ENCODE data around the gene PAPPA. TPM values are rescaled to one million over a fixed set of nuclear protein-coding genes. Genes with fewer than 3 reads are reported as not detected.

PAPPA gene
- total and polyA plus RNA-seq, 9 of the 15 experiments (the other 6 are each of a cell fraction or from before 2014, with no cell fraction given), result 0.06 to 0.18 (median 0.11) TPM

DNA sequence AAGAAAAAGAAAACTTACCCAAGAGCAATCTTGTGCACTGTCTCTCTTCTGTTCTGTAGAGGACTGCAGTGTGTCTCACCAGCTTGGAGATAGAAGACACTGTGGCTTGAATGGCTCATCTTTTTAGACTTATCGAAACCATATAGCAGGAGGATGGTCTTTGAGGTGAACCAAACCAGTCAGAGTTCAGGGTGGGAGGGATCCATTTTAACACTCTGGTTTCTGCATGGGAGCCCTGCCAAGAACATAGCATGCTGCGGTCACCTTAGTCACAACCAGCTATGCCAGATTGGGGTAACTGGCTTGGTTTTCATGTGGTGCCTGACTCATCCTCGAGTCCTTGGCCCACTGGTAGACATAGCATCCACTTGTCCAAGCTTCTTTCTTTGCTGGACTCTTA lies 135.1 kb downstream of the PAPPA start:
- H3K4me1 ChIP-seq (replicated peaks in 1 of 2; ENCODE audit: control insufficient read depth in 2 of 2, insufficient read depth in 2 of 2, low read length in 2 of 2), result no peaks in the 10 kb centered on the region
- intact Hi-C loops (cut with micrococcal nuclease), result no loop called here
- no peaks in the 10 kb centered on the region for H3K9me1 ChIP-seq (ENCODE audit: control insufficient read depth, insufficient read depth, low read length)
- ATAC-seq (no peak), FAIRE-seq (no peak), DNase-seq (ENCODE audit: extremely low read depth in 1 of 4, low spot score in 3 of 4) (peak in 1 of 4 experiments; percentile 15)
- no peak overlapping the region for H2AFZ ChIP-seq (ENCODE audit: low read depth, low read length)
- H3K27me3 ChIP-seq (ENCODE audit: control insufficient read depth in 2 of 2, insufficient read depth in 2 of 2, low read length in 2 of 2), result no peaks in the 10 kb centered on the region
- no peak overlapping the region for H3K4me2 ChIP-seq (ENCODE audit: insufficient read depth, low read length)
- H3K9ac ChIP-seq (ENCODE audit: insufficient read depth in 1 of 2, low read depth in 2 of 2, low read length in 2 of 2), result no peak overlapping the region
- ChIA-PET CTCF (ENCODE audit: low intra/inter-chr PET ratio) (no interaction called here), POLR2A (no interaction called here)
- H3K27ac ChIP-seq (ENCODE audit: extremely low read depth, low read depth, low read length), result no peak overlapping the region
- no peak overlapping the region for H3K4me3 ChIP-seq
- WGBS (ENCODE audit: insufficient coverage, low coverage, missing lambda C conversion rate), result 21% methylated on average over 3 of the region's 3 CpGs
- no peaks in the 10 kb centered on the region for H3K36me3 ChIP-seq (ENCODE audit: control insufficient read depth, insufficient read depth, low read length)
- no peaks in the 10 kb centered on the region for H3K9me3 ChIP-seq (replicated peaks; ENCODE audit: control insufficient read depth, insufficient read depth, low read depth, low read length)
- in situ Hi-C loops (cut with MboI), result no loop called here
- H3K79me2 ChIP-seq (ENCODE audit: control insufficient read depth, insufficient read depth, low read length), result no peaks in the 10 kb centered on the region
- no peaks in the 10 kb centered on the region for H4K20me1 ChIP-seq (replicated peaks; ENCODE audit: control insufficient read depth, insufficient read depth, low read length)
- BruUV-seq (replicated peaks), result no TSS peak
- TF ChIP-seq LCOR (CRISPR knock-in tag; IDR thresholded peaks at IDR 0.05), result no peak
- TF ChIP-seq, protein P1, sequence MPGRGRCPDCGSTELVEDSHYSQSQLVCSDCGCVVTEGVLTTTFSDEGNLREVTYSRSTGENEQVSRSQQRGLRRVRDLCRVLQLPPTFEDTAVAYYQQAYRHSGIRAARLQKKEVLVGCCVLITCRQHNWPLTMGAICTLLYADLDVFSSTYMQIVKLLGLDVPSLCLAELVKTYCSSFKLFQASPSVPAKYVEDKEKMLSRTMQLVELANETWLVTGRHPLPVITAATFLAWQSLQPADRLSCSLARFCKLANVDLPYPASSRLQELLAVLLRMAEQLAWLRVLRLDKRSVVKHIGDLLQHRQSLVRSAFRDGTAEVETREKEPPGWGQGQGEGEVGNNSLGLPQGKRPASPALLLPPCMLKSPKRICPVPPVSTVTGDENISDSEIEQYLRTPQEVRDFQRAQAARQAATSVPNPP (IDR thresholded peaks at IDR 0.05; ENCODE audit: borderline replicate concordance, insufficient read depth, insufficient read length), result no peak
- TF ChIP-seq ESRRB (CRISPR knock-in tag; IDR thresholded peaks at IDR 0.05; ENCODE audit: borderline replicate concordance), result no peak
- no peak for TF ChIP-seq MAFG (tag; conservative IDR thresholded peaks at IDR 0.05)
- TF ChIP-seq, protein P2, sequence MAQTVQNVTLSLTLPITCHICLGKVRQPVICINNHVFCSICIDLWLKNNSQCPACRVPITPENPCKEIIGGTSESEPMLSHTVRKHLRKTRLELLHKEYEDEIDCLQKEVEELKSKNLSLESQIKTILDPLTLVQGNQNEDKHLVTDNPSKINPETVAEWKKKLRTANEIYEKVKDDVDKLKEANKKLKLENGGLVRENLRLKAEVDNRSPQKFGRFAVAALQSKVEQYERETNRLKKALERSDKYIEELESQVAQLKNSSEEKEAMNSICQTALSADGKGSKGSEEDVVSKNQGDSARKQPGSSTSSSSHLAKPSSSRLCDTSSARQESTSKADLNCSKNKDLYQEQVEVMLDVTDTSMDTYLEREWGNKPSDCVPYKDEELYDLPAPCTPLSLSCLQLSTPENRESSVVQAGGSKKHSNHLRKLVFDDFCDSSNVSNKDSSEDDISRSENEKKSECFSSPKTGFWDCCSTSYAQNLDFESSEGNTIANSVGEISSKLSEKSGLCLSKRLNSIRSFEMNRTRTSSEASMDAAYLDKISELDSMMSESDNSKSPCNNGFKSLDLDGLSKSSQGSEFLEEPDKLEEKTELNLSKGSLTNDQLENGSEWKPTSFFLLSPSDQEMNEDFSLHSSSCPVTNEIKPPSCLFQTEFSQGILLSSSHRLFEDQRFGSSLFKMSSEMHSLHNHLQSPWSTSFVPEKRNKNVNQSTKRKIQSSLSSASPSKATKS (CRISPR knock-in tag; IDR thresholded peaks at IDR 0.05), result no peak
- TF ChIP-seq MAFF (IDR thresholded peaks at IDR 0.05; ENCODE audit: low read length), result no peak
- no peak for TF ChIP-seq ZZZ3 (IDR thresholded peaks at IDR 0.05)
- TF ChIP-seq, protein P3, sequence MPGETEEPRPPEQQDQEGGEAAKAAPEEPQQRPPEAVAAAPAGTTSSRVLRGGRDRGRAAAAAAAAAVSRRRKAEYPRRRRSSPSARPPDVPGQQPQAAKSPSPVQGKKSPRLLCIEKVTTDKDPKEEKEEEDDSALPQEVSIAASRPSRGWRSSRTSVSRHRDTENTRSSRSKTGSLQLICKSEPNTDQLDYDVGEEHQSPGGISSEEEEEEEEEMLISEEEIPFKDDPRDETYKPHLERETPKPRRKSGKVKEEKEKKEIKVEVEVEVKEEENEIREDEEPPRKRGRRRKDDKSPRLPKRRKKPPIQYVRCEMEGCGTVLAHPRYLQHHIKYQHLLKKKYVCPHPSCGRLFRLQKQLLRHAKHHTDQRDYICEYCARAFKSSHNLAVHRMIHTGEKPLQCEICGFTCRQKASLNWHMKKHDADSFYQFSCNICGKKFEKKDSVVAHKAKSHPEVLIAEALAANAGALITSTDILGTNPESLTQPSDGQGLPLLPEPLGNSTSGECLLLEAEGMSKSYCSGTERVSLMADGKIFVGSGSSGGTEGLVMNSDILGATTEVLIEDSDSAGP (CRISPR knock-in tag; IDR thresholded peaks at IDR 0.05), result no peak
- no peak for TF ChIP-seq TCFL5 (CRISPR knock-in tag; conservative IDR thresholded peaks at IDR 0.05)
- TF ChIP-seq, protein P4, sequence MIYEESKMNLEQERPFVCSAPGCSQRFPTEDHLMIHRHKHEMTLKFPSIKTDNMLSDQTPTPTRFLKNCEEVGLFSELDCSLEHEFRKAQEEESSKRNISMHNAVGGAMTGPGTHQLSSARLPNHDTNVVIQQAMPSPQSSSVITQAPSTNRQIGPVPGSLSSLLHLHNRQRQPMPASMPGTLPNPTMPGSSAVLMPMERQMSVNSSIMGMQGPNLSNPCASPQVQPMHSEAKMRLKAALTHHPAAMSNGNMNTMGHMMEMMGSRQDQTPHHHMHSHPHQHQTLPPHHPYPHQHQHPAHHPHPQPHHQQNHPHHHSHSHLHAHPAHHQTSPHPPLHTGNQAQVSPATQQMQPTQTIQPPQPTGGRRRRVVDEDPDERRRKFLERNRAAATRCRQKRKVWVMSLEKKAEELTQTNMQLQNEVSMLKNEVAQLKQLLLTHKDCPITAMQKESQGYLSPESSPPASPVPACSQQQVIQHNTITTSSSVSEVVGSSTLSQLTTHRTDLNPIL (CRISPR knock-in tag; IDR thresholded peaks at IDR 0.05), result no peak
- no peak for TF ChIP-seq LEF1 (IDR thresholded peaks at IDR 0.05)
- TF ChIP-seq ZNF75A (CRISPR knock-in tag; IDR thresholded peaks at IDR 0.05), result no peak
- TF ChIP-seq TGIF2 (CRISPR knock-in tag; IDR thresholded peaks at IDR 0.05), result no peak
- no peak for TF ChIP-seq FOS (IDR thresholded peaks at IDR 0.05; ENCODE audit: extremely low read depth, insufficient read length)
- TF ChIP-seq, protein P5, sequence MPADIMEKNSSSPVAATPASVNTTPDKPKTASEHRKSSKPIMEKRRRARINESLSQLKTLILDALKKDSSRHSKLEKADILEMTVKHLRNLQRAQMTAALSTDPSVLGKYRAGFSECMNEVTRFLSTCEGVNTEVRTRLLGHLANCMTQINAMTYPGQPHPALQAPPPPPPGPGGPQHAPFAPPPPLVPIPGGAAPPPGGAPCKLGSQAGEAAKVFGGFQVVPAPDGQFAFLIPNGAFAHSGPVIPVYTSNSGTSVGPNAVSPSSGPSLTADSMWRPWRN (IDR thresholded peaks at IDR 0.05; ENCODE audit: low read depth), result no peak
- no peak for TF ChIP-seq MCM5 (IDR thresholded peaks at IDR 0.05; ENCODE audit: low read depth)
- TF ChIP-seq PURB (CRISPR knock-in tag; IDR thresholded peaks at IDR 0.05; ENCODE audit: low read depth), result no peak
- no peak for TF ChIP-seq NFE2L1 (tag; IDR thresholded peaks at IDR 0.05; ENCODE audit: borderline replicate concordance, low read depth)
